HG03342 (cell line): ENCODE measurements around the gene PHACTR3.

ENCODE experiments used
- ATAC-seq: cut with Tn5 transposase; IDR thresholded peaks from one replicate; pipeline ENCODE4 v1.9.1; 2021; ENCODE audit warnings: mild to moderate bottlenecking, moderate library complexity; ENCODE audit not compliant: unreplicated experiment

PHACTR3 gene

GRCh38 chr20:59726281-59726595 is 121.9 kb downstream of the PHACTR3 start:
- no peak for ATAC-seq

- no peak for ATAC-seq
These were observed 124.5 kb downstream of the PHACTR3 start for GRCh38 chr20:59728722-59729430.

GRCh38 chr20:59729506-59729905 is 125.2 kb downstream of the PHACTR3 start:
- ATAC-seq = no peak

GRCh38 chr20:59730722-59731121 is 126.4 kb downstream of the PHACTR3 start:
- ATAC-seq = no peak

GRCh38 chr20:59731376-59731775 is 127.0 kb downstream of the PHACTR3 start:
- no peak for ATAC-seq

GRCh38 chr20:59733351-59733750 is 129.0 kb downstream of the PHACTR3 start:
- no peak for ATAC-seq

GRCh38 chr20:59735486-59735885 is 131.1 kb downstream of the PHACTR3 start:
- ATAC-seq = no peak

GRCh38 chr20:59735917-59736316 is 131.6 kb downstream of the PHACTR3 start:
- ATAC-seq = no peak

GRCh38 chr20:59736366-59736765 is 132.0 kb downstream of the PHACTR3 start:
- no peak for ATAC-seq

GRCh38 chr20:59737073-59737666 is 132.8 kb downstream of the PHACTR3 start:
- ATAC-seq = no peak

- no peak for ATAC-seq
These were observed 133.5 kb downstream of the PHACTR3 start for GRCh38 chr20:59737816-59738215.

GRCh38 chr20:59738851-59739250 is 134.5 kb downstream of the PHACTR3 start:
- ATAC-seq = no peak

- no peak for ATAC-seq
These were observed 136.3 kb downstream of the PHACTR3 start for GRCh38 chr20:59740621-59741020.

GRCh38 chr20:59741073-59741472 is 136.7 kb downstream of the PHACTR3 start:
- no peak for ATAC-seq

GRCh38 chr20:59742351-59743095 is 138.2 kb downstream of the PHACTR3 start:
- no peak for ATAC-seq

GRCh38 chr20:59743308-59743707 is 139.0 kb downstream of the PHACTR3 start:
- ATAC-seq = no peak

- ATAC-seq = no peak
These were observed 139.6 kb downstream of the PHACTR3 start for GRCh38 chr20:59743767-59744485.

- ATAC-seq = no peak
These were observed 140.4 kb downstream of the PHACTR3 start for GRCh38 chr20:59744756-59745155.

GRCh38 chr20:59745201-59745600 is 140.9 kb downstream of the PHACTR3 start:
- no peak for ATAC-seq

- no peak for ATAC-seq
These were observed 141.4 kb downstream of the PHACTR3 start for GRCh38 chr20:59745716-59746115.

GRCh38 chr20:59746155-59746554 is 141.8 kb downstream of the PHACTR3 start:
- ATAC-seq = no peak
